ENCODE measurements around the gene COASY.

DNA sequence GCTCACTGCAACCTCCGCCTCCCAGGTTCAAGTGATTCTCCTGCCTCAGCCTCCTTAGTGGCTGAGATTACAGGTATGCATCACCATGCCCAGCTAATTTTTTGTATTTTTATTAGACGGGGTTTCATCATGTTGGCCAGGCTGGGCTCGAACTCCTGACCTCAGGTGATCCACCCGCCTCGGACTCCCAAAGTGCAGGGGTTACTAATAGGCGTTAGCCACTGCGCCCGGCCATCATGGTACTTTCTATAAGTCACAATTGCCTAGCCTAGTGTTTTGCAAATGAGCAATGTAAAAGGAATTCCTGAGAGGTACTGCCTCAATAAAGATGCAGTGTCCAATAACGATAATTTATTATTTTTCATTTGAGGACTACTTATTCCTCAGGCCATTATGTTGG, 29.5 kb downstream of the COASY start:
- TF ChIP-seq, protein P1, sequence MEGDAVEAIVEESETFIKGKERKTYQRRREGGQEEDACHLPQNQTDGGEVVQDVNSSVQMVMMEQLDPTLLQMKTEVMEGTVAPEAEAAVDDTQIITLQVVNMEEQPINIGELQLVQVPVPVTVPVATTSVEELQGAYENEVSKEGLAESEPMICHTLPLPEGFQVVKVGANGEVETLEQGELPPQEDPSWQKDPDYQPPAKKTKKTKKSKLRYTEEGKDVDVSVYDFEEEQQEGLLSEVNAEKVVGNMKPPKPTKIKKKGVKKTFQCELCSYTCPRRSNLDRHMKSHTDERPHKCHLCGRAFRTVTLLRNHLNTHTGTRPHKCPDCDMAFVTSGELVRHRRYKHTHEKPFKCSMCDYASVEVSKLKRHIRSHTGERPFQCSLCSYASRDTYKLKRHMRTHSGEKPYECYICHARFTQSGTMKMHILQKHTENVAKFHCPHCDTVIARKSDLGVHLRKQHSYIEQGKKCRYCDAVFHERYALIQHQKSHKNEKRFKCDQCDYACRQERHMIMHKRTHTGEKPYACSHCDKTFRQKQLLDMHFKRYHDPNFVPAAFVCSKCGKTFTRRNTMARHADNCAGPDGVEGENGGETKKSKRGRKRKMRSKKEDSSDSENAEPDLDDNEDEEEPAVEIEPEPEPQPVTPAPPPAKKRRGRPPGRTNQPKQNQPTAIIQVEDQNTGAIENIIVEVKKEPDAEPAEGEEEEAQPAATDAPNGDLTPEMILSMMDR (IDR thresholded peaks at IDR 0.05; ENCODE audit: insufficient read depth, low read depth, low read length), result no peak
- no peak for TF ChIP-seq EZH2 (IDR thresholded peaks at IDR 0.05; ENCODE audit: insufficient read depth, low read length)

Measured in astrocyte (in vitro differentiated cells and primary cell).